ENCODE measurements around the gene BORCS5.

GRCh38 chr12:12498210-12498609 lies 141.3 kb downstream of the BORCS5 start:
- TF ChIP-seq MAZ (IDR thresholded peaks at IDR 0.05; ENCODE audit: borderline replicate concordance, low read depth, low read length) (no peak), CTCF (IDR thresholded peaks at IDR 0.05) (no peak)
